HG03342 (cell line): ENCODE results near the gene SPINT1.

ENCODE experiments used
- ATAC-seq: cut with Tn5 transposase; IDR thresholded peaks from one replicate; pipeline ENCODE4 v1.9.1; 2021; ENCODE audit warnings: mild to moderate bottlenecking, moderate library complexity; ENCODE audit not compliant: unreplicated experiment

The SPINT1 gene

GRCh38 chr15:40829115-40829514 is 14.7 kb upstream of the SPINT1 start:
- no peak for ATAC-seq

DNA sequence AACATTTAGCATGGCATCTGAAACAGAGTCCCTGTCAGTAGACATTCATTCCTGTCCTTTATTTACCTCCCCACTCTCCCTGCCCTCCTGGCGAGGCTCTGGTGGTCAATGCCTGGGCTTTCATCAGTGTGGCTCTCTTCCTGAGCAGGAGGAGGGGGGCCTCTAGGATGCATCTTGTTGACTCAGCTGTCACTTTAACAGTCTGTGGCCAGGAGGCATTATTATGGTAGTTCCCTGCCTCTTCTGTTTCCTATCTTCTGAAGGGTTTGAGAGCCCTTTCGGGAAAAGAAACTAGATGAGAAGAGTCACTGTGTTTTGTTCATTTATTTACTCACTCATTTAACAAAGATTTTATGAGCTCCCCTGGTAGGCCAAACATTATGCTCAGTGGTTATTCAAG is 13.0 kb upstream of the SPINT1 start:
- ATAC-seq, result no peak

DNA sequence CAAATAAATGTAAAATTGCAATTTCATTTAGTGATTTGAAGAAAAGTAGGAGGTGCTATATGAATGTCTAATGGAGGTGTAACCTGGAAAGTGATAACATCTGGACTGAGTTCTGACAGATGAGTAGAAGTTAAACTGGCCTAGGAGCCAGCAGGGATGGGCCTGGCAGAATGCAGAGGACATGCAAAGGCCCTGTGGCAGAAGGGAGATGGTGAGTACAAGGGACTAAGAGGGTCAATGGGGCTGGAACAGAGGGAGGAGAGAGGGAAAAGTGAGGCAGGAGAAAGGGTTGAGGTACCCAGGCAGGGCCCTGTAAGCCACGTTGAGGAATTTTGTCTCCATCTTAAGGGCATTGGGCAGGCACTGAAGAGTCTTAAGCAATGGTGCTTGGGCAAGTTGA is 12.0 kb upstream of the SPINT1 start:
- ATAC-seq, result no peak

DNA sequence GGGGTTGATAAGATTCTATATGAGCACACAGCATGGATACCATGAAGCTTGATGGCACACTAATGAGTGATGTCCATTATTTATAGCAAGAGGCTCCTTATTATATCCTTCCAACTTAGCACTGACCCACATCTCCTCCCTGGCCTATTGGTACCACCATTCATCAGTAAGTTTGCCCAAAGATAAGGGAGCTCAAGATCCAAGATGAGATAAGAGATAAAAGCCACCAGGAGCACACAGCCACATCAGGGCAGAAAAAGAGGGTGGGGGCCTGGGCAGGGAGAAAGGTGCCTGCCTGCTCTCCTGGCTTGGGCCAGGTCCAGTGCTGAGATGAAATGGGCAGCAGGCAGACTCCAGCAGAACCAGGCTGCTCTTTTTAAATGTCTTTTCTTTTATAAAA is 10.9 kb upstream of the SPINT1 start:
- no peak for ATAC-seq

GRCh38 chr15:40836020-40836419 is 7.8 kb upstream of the SPINT1 start:
- ATAC-seq, result no peak

- no peak for ATAC-seq
Measured at GRCh38 chr15:40838756-40839155, 5.1 kb upstream of the SPINT1 start.

DNA sequence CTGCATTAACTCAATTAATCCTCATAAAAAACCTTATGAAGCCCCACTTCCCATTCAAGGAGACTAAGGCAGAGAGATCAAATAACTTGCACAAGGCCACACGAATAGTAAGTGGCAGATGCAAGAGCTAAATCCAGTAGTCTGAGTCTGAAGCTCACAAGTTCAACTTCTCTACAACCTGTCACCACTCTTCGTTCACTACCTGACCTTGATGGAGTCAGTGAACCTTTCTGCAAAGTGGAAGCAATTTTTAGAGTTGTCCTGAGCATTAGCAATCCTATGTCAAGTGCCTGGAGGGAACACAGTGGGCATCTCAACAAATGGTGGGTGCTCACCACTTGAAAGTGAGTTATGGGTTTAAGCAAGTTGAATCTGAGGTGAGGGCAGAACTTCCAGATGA is 2.1 kb upstream of the SPINT1 start:
- ATAC-seq, result no peak

DNA sequence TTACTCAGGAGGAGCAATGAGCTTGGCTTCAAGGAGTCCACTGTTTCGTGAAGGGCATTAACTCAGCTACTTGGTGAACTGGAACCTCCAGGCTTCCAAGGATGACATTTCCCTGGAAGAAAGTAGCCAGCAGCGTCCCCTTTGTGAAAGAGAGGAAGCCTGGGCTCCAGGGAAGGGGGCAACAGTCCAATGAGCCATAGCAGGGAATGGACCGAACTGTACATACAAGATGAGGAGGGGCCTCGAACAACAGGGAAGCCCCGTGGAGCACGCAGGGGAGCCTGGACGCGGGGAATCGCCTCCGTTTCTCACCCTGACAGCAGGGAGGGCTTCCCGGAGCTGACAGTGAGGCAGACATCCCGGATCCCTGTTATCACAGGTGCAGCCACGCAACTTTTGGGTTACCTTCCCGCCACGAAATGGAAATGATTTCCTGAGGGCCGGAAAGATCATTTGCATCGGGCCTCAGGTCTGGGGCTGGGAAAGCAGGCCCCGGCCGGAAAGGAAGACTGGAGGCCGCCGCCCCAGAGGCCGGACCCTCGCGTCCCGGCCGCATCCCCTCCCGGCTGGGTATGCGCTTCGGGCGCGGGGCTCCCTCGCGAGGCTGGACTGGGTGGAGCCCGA is 475 bp upstream of the SPINT1 start:
- no peak for ATAC-seq

DNA sequence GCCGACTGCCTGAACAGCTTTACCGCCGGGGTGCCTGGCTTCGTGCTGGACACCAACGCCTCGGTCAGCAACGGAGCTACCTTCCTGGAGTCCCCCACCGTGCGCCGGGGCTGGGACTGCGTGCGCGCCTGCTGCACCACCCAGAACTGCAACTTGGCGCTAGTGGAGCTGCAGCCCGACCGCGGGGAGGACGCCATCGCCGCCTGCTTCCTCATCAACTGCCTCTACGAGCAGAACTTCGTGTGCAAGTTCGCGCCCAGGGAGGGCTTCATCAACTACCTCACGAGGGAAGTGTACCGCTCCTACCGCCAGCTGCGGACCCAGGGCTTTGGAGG is 815 bp downstream of the SPINT1 start:
- no peak for ATAC-seq

DNA sequence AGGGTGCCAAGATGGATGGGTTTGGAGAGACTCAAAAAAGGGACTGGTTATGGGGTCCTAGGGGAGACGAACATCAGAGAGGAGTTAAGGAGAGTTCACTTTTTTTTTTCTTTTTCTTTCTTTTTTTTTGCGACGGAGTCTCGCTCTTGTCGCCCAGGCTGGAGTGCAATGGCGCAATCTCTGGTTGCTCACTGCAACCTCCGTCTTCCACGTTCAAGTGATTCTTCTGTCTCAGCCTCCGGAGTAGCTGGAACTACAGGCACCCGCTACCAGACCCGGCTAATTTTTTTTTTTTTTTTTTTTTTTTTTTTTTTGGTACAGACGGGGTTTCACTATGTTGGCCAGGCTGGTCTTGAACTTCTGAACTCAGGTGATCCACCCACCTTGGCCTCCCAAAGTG is 1.2 kb downstream of the SPINT1 start:
- no peak for ATAC-seq

DNA sequence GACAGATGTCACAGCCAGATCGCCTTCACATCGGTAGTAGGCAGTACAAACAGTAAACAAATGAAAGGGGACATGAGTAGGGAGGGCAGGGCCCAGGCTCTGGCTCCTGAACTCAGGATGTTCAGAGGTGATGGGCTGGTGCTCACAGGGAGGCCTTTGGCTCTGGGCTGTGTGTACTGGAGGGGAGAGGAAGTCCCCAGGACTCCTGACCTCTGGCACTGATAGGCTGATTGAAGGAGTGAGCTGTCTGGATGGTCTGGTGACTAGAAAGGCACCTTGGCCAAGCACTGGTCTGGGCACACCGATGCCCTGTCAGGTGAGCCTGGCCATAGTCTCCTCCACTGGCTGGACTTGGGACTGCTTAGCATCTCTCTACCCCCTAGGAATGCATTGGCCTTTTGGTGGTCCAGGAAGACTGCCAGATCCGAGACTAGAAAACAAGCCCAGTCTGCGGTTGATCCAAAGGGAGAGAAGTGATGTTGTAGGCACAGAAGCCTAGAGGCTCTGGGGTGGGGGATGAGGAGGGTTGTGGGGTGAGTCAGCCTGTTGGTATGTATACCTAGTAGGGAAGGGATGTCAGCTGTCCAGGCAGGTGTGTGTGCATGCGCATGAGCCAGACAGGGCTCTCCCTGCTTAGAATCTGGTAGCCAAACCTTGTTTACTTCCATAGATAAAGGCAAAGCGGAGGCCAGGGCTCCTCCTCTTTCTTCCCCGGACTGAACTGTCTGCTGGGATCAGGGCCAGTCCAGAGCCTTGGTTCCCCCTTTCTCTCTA is 1.9 kb downstream of the SPINT1 start:
- ATAC-seq, result no peak

DNA sequence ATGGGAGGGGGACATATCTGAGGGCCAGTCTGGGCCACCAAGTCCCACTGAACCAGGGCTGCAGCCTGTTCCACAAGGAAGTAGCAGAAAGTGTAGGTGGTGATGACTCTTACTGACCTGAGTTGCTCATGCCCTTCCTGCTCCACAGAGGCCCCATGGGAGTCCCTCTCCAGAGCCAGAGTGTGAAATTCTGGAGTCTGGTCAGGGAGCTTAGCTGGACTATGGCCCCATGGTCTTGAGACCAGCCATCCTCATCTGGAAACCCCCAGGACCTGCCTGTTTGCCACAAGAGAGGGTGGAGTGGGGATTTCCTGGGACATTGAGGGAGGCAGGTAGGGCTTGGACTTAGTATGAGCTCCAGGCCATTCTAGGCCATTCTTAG is 3.0 kb downstream of the SPINT1 start:
- ATAC-seq, result no peak

DNA sequence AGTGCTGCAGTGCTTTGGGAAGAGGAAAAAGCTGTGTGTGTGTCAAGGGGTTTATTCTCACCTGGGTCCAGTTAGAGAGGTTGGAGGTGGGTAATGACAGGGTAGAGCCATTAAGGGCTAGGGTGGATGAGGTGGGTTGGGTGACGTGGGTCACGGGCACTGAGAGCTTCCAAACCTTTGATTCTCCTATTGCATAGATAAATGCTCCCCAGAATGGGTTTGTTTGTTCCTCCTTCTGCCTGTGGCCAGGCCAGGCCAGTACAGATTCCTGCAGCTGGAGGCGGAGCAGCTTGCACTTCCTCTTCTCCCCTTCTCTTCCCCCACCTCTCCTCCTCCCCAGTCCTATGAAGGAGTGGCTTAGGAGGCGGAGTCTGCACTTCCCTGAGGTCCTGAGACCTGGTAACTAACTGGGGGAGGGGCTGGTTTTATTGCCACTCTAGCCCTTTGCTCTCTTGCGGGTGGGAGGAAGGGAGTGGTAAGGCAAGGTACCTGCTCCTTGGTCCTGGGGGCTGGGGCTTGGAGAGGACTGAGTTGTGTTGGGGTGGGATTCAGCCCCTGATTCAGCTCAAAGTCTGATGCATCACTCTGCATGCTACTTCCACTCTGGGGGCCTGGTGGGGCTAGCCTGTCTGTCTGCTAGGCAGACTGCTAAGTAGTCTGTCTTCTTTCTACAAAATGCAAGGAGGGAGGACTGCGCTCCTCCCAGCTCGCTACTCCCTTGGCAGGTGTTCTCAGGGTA is 3.5 kb downstream of the SPINT1 start:
- ATAC-seq, result no peak

DNA sequence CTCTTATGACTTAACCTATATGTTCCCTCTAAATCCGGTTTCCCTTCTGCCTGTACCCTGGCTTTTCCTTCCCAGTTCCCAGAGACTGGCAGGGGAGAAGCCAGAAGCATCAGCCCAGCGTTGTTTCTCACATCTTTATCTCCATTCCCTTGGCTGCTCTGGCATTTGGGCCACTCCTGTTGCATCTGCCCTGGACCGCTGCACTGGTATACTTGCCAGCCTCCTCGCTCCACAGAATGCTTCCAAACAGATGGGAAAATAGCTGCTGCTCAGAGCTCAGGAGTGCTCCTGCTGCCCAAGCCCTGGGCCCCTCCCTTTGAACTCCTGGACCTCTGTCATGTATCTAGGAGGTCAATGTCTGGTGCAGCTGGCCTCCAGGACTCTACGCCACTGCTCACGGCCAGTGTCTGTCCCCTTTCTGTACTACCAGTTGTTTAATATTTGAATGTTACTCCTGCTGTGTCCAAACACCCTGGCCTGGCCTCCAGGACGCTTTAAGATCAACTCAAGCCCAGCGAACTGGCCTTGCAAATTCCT is 6.8 kb downstream of the SPINT1 start:
- no peak for ATAC-seq

DNA sequence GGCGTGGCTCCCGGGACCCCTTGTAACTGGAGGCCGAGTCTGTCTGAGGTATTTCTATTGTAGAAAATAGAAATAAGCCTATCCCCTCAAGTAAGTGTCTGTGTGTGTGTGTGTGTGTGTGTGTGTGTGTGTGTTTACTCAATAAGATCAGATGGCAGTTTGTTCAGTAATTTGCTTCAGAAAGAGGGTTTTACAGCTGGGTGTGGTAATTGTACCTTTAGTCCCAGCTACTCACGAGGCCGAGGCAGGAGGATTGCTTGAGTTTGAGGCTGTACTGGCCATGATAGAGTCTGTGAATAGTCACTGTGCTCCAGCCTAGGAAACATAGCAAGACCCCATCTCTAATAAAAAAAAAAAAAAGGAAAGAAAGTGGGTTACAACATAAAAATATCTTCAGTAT is 8.7 kb downstream of the SPINT1 start:
- no peak for ATAC-seq

GRCh38 chr15:40853241-40853890 is 9.5 kb downstream of the SPINT1 start:
- no peak for ATAC-seq

GRCh38 chr15:40854161-40854560 is 10.3 kb downstream of the SPINT1 start:
- no peak for ATAC-seq

DNA sequence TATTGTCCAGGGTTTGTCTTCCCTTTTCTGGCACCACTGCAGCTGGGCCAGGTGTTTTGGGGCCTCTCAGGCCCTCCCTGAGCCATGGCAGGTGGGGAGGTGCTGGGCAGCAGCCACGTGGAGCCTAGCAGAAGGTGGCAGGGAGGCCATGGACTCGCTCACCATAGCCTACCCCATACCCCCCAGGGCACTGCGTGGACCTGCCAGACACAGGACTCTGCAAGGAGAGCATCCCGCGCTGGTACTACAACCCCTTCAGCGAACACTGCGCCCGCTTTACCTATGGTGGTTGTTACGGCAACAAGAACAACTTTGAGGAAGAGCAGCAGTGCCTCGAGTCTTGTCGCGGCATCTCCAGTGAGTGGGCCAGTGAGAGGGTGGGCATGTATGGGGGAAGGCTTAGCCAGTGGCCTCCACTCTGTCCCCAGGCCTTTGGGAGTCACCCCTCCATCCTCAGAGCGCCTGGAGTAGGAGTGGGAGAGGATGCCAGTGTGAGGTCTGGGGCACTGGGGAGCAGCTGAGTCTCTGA is 11.9 kb downstream of the SPINT1 start:
- ATAC-seq, result no peak

DNA sequence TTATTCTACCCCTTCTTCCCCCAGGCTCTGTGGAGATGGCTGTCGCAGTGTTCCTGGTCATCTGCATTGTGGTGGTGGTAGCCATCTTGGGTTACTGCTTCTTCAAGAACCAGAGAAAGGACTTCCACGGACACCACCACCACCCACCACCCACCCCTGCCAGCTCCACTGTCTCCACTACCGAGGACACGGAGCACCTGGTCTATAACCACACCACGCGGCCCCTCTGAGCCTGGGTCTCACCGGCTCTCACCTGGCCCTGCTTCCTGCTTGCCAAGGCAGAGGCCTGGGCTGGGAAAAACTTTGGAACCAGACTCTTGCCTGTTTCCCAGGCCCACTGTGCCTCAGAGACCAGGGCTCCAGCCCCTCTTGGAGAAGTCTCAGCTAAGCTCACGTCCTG is 12.9 kb downstream of the SPINT1 start:
- no peak for ATAC-seq

GRCh38 chr15:40857601-40858341 is 13.9 kb downstream of the SPINT1 start:
- peak; percentile 61 for ATAC-seq

DNA sequence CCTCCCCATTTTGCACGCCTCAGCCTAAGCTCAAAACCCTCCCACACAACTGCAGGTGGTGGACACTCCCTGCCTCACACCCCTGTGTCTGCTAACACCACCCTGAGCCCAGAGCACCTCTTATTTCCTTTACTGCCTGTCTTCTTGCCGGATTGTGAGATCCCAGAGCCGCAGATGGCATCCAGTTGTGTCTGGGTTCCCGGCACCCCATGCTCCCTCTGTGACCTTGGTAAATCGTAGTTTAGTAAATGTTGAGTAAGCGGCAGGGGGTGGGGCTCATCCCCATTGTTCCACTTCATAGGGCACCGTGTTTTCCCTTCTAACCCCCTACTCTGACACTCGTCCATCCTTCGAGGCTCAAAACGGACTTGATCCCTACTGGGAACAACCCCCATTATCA is 14.9 kb downstream of the SPINT1 start:
- no peak for ATAC-seq
